Stimulated activated CD8-positive, alpha-beta memory T cell treated with anti-CD3 and anti-CD28 coated beads, Interleukin-7, amount 100 ng/mL, for 1 hour (primary cell): ENCODE data around the gene TRMT61A.
A peak's percentile ranks its signal among the peaks of the same experiment; 100 is the strongest.

ENCODE experiments used
- DNase-seq, 2 donors: peaks; one replicate each; pipeline ENCODE4 v3.0.0-alpha.2; 2020; ENCODE audit warnings: low read depth in 2 of 2

TRMT61A gene

GRCh38 chr14:103528587-103529382 is at the start of gene TRMT61A:
TSS of gene TRMT61A (plus strand) at chr14:103529196. CDS start at chr14:103529979, 783 bp downstream.
- peak; percentile 63 to 67 for DNase-seq

DNA sequence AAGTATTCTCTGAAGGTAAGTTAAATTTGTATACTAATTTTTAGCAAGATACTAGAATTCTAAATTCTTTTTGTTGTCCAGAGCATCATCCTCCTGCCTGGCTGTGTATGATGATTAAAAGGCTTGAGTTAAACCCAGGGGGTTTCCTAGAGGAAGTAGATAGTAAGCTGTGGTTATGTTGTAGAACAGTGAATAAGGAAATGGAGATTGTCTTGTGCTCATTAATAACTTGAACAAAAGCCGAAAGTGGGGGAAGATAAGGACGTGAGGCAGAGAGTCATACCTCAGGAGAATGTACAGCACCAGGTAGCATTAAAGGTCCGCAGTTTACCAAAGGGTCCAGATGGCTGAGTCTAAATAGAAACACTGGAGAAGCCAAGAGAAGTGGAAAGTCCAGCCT is 48.4 kb upstream of the TRMT61A start:
- no peak for DNase-seq

DNA sequence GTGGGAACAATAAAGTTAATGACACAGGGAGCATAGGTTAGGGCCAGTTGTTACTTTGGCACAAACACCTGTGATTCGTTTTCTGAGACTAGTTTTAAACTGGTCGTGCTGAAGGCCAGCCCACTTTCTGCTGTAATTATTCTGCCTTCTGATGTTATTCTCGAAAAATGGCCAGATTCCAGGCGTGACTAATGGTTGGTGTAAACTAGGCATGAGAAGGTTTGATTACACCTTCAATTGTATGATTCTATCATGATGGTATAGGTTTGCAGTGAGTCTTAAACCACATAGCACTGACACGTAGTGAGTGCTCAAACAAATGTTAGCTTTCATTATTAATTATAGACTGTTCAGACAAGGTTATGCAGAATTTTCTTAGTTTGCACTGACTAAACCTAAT is 45.4 kb upstream of the TRMT61A start:
- DNase-seq: no peak

DNA sequence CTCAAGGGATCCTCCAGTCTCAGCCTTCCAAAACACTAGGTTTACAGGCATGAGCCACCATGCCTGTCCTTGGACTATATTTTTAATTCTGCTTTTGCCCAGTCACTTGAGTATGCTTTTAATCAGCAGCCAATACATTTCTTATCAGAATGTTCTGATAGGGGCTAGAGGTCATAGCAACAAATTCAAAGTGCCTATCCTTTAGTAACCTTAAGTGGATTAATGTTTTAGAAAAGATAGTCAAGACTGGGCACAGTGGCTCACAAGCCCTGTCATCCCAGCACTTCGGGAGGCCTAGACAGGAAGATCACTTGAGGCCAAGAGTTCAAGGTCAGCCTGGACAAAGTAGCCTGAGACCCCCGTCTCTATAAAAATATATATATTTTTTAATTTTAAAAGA is 43.5 kb upstream of the TRMT61A start:
- DNase-seq: no peak

GRCh38 chr14:103488071-103488470 is 40.9 kb upstream of the TRMT61A start:
- DNase-seq: no peak

GRCh38 chr14:103488960-103489359 is 40.0 kb upstream of the TRMT61A start:
- no peak for DNase-seq

GRCh38 chr14:103489621-103490020 is 39.4 kb upstream of the TRMT61A start:
- no peak for DNase-seq

GRCh38 chr14:103491691-103492090 is 37.3 kb upstream of the TRMT61A start:
- no peak for DNase-seq

GRCh38 chr14:103492156-103492925 is 36.7 kb upstream of the TRMT61A start:
- no peak for DNase-seq

DNA sequence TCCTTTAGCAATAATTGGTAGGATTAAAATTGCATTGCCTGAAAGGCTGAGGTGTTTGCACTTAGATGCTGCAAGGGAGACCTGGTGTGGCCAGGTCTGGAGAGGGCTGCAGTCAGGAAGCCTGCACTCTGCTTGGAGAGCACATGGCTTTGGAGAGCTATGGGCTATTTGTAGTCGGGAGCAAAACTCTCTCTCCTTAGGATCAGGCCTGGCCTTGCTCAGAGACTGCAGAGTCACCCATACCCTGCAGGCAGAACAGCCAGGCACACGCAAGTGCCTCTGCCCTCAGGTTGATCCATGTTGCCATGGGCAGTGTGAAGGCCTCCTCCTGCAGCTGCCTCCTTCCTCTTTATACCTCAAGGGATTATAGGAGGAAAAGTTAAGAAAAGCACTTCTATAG is 33.1 kb upstream of the TRMT61A start:
- no peak for DNase-seq

GRCh38 chr14:103496776-103497175 is 32.2 kb upstream of the TRMT61A start:
- no peak for DNase-seq

- no peak for DNase-seq
Measured at GRCh38 chr14:103499709-103500108, 29.3 kb upstream of the TRMT61A start.

DNA sequence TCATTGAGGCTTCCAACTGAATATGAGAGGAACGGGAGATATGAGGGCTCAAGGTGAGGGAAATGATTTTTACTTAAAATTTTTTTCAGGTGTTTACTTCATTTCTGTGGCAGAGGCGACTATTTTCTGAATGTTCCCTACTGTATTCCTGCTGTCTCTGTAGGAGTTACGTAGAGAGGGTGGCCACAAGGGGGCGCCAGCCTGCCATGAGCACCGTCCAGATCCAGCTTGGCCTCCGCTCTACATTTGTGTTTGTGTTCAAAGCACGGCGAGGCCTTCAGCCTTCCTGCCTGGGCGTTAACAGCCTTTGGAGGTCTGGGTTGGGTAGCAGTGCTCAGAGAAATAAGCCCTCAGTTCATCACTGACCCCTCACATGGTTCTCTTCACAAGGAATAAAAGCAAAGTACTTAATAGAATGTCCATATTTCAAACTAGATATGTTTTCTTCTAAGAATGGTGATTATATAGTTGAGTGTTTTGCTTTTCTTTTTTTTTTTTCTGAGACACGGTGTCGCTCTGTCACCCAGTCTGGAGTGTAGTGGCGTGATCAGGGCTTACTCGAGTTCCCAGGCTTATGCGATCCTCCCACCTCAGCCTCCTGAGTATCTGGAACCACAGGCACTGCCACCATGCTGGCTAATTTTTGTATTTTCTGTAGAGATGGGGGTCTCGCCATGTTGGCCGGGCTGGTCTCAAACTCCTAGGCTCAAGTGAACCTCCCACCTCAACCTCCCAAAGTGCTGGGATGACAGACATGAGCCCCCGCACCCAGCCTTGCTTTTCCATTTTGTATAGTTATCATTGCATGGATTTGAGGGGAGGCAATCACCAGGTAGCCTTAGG is 28.6 kb upstream of the TRMT61A start:
- DNase-seq: peak; percentile 55 to 67

GRCh38 chr14:103501041-103501870 is 27.7 kb upstream of the TRMT61A start:
- no peak for DNase-seq

DNA sequence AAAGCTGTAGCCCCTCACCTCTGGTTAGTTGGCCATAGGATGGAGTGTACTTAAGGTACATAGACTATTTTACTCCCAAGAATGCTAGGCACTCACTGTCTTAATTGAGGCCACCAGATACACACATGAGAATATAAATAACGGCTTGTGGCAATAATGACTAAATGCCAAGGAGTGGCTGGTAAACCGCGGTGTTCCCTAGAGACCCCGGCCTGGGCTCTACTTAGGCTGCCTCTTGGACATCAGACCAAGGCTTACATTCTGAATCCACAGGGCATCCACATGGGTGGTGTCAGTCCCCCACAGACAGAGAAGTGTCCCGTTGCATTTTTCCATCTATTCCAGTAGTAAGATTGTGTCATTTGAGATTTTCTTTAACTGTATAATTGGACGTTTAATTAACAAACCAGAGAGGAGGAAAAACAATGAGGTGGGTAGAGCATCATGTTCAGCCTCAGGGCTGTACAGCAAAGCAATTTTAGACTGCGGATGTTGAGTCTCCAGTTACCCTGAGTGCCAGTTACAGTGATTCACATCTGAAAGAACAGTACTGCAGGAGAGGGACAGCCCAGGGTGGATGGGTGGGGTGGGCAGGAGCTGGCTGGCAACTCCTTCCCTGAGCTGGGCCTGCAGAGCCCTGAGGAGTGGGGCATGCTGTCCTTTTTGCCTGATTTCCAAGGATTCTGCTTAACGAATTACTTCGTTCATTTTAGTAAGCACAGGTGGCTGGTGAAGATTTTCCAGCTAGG is 26.9 kb upstream of the TRMT61A start:
- DNase-seq: no peak

- no peak for DNase-seq
Measured at GRCh38 chr14:103502877-103503276, 26.1 kb upstream of the TRMT61A start.

GRCh38 chr14:103503296-103503695 is 25.7 kb upstream of the TRMT61A start:
- no peak for DNase-seq

DNA sequence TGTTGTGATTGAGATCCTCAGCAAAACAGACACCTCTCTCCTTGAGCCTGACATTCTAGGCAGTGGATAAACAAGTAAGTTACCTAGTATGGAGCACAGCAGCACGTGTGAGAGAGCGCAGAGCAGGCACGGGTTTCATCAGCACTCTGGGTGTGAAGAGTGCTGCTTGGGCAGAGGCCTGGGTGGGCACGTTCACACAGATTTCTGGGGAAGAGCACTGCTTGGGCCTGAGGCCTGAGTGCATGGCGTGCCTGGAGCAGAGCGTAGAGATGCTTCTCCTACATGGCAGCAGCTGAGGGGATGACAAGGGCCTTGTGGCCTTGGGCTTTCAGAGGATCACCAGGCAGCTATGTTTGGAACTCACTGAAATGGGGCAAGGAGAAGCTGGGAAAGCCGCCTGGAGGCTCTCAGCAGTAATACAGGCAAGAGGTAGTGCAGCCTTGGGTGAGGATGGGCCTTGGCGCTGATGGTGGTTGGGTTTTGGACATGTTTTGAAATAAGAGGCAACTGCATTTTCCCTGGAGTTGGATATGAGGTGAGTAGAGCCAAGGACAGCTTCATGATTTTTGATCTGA is 23.9 kb upstream of the TRMT61A start:
- no peak for DNase-seq

DNA sequence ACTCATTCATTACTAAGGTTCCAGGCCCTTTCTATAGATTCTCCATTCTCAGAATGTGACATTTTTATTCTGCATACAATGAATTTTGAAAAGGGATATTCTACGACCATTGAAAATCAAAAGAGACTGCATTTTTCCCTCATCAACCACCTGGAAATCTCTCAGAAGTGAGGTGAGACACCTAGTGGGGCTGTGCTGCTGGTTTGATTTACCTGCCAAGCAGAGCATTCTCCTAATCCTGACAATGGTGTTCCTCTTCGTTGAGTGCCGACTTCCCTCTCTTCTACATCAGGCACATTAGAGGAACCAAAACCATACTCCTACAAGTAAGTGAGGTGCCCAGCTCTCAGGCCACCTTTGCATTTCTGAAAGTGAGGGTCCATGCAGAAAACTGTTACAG is 21.2 kb upstream of the TRMT61A start:
- DNase-seq: no peak
